ENCODE data around the gene CLK2. TPM values are rescaled to one million over a fixed set of nuclear protein-coding genes. Genes with fewer than 3 reads are reported as not detected.

Gene CLK2
- total and polyA plus RNA-seq, 4 donors = 8.3 to 28.2 (median 14.8) TPM

DNA sequence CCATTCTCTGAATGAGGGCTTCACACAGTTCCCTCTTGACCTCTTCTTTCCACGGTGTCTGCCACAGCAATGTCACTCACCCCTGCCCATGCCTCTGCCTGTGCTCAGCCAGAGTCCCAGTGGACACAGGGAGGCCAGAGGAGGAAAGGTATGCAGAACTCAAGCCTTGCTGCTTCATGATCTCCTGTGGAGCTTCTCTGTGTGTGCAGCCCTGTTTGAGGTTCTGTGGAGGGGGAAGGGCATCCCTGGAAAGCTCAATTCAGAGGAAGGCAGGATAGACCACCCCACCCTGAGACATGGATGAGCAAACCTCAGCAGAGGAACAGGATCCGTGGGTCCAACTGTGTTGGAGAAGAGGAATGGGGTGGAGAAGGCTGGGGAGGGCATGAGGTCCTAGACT, 6.0 kb upstream of the CLK2 start:
- no peaks in the 10 kb centered on the region for H3K27me3 ChIP-seq (ENCODE audit: control insufficient read depth in 4 of 4, insufficient read depth in 4 of 4, low read length in 3 of 4)
- TF ChIP-seq, protein P1, sequence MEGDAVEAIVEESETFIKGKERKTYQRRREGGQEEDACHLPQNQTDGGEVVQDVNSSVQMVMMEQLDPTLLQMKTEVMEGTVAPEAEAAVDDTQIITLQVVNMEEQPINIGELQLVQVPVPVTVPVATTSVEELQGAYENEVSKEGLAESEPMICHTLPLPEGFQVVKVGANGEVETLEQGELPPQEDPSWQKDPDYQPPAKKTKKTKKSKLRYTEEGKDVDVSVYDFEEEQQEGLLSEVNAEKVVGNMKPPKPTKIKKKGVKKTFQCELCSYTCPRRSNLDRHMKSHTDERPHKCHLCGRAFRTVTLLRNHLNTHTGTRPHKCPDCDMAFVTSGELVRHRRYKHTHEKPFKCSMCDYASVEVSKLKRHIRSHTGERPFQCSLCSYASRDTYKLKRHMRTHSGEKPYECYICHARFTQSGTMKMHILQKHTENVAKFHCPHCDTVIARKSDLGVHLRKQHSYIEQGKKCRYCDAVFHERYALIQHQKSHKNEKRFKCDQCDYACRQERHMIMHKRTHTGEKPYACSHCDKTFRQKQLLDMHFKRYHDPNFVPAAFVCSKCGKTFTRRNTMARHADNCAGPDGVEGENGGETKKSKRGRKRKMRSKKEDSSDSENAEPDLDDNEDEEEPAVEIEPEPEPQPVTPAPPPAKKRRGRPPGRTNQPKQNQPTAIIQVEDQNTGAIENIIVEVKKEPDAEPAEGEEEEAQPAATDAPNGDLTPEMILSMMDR (IDR thresholded peaks at IDR 0.05; ENCODE audit: low read depth, low read length, missing input control) = no peak
- no peak for TF ChIP-seq FOXA1 (IDR thresholded peaks at IDR 0.05)
- TF ChIP-seq FOXA2 (IDR thresholded peaks at IDR 0.05) = no peak
- TF ChIP-seq, protein P2, sequence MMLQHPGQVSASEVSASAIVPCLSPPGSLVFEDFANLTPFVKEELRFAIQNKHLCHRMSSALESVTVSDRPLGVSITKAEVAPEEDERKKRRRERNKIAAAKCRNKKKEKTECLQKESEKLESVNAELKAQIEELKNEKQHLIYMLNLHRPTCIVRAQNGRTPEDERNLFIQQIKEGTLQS (IDR thresholded peaks at IDR 0.05) = no peak
- TF ChIP-seq YY1 (IDR thresholded peaks at IDR 0.05) = no peak
- TF ChIP-seq RXRA (IDR thresholded peaks at IDR 0.05) = no peak
- TF ChIP-seq, protein P3, sequence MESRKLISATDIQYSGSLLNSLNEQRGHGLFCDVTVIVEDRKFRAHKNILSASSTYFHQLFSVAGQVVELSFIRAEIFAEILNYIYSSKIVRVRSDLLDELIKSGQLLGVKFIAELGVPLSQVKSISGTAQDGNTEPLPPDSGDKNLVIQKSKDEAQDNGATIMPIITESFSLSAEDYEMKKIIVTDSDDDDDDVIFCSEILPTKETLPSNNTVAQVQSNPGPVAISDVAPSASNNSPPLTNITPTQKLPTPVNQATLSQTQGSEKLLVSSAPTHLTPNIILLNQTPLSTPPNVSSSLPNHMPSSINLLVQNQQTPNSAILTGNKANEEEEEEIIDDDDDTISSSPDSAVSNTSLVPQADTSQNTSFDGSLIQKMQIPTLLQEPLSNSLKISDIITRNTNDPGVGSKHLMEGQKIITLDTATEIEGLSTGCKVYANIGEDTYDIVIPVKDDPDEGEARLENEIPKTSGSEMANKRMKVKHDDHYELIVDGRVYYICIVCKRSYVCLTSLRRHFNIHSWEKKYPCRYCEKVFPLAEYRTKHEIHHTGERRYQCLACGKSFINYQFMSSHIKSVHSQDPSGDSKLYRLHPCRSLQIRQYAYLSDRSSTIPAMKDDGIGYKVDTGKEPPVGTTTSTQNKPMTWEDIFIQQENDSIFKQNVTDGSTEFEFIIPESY (IDR thresholded peaks at IDR 0.05) = no peak
- TF ChIP-seq TAF1 (conservative IDR thresholded peaks at IDR 0.05) = no peak
- no peak for TF ChIP-seq JUND (IDR thresholded peaks at IDR 0.05)
- no peak for TF ChIP-seq EGR1 (IDR thresholded peaks at IDR 0.05; ENCODE audit: low read depth in 2 of 2)
- no peak for TF ChIP-seq NR2F2 (IDR thresholded peaks at IDR 0.05)
- TF ChIP-seq HNF4G (IDR thresholded peaks at IDR 0.05) = no peak
- TF ChIP-seq RAD21 (IDR thresholded peaks at IDR 0.05) = no peak
- TF ChIP-seq HNF4A (conservative IDR thresholded peaks at IDR 0.05) = no peak
- no peak for TF ChIP-seq SP1 (IDR thresholded peaks at IDR 0.05)
- TF ChIP-seq GABPA (IDR thresholded peaks at IDR 0.05 in 1 of 2, conservative IDR thresholded peaks at IDR 0.05 in 1 of 2) = no peak
- TF ChIP-seq, protein P4, sequence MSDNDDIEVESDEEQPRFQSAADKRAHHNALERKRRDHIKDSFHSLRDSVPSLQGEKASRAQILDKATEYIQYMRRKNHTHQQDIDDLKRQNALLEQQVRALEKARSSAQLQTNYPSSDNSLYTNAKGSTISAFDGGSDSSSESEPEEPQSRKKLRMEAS (IDR thresholded peaks at IDR 0.05) = no peak
- TF ChIP-seq, protein P5, sequence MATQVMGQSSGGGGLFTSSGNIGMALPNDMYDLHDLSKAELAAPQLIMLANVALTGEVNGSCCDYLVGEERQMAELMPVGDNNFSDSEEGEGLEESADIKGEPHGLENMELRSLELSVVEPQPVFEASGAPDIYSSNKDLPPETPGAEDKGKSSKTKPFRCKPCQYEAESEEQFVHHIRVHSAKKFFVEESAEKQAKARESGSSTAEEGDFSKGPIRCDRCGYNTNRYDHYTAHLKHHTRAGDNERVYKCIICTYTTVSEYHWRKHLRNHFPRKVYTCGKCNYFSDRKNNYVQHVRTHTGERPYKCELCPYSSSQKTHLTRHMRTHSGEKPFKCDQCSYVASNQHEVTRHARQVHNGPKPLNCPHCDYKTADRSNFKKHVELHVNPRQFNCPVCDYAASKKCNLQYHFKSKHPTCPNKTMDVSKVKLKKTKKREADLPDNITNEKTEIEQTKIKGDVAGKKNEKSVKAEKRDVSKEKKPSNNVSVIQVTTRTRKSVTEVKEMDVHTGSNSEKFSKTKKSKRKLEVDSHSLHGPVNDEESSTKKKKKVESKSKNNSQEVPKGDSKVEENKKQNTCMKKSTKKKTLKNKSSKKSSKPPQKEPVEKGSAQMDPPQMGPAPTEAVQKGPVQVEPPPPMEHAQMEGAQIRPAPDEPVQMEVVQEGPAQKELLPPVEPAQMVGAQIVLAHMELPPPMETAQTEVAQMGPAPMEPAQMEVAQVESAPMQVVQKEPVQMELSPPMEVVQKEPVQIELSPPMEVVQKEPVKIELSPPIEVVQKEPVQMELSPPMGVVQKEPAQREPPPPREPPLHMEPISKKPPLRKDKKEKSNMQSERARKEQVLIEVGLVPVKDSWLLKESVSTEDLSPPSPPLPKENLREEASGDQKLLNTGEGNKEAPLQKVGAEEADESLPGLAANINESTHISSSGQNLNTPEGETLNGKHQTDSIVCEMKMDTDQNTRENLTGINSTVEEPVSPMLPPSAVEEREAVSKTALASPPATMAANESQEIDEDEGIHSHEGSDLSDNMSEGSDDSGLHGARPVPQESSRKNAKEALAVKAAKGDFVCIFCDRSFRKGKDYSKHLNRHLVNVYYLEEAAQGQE (IDR thresholded peaks at IDR 0.05) = no peak

More for the DNA sequence above, 6.0 kb upstream of the CLK2 start:
- no peak for DNase-seq (ENCODE audit: low spot score)
- Histone ChIP-seq H3K9ac (ENCODE audit: low read depth in 1 of 2, low read length in 2 of 2) (no peak overlapping the region), H3K36me3 (ENCODE audit: control insufficient read depth in 4 of 4, insufficient read depth in 3 of 4, low read depth in 1 of 4, low read length in 3 of 4) (no peaks in the 10 kb centered on the region), H3K9me3 (ENCODE audit: control insufficient read depth in 4 of 4, low read length in 3 of 4) (no peaks in the 10 kb centered on the region), H3K27ac (ENCODE audit: low read depth in 1 of 2, low read length in 2 of 2) (no peak overlapping the region), H3K4me3 (ENCODE audit: low read depth in 1 of 3, low read length in 3 of 3) (no peak overlapping the region), H3K4me1 (ENCODE audit: control insufficient read depth in 4 of 4, insufficient read depth in 4 of 4, low read length in 3 of 4) (peaks cover 8 to 18% (median 16%) of the 10 kb centered on the region in 4 donors)
- WGBS = 70% methylated on average over 2 of the region's 2 CpGs
